ENCODE data around the gene SYTL1. TPM values are rescaled to one million over a fixed set of nuclear protein-coding genes. Genes with fewer than 3 reads are reported as not detected.

Gene SYTL1
- polyA plus RNA-seq, 3 donors, result 0.67 to 104 (median 12.5) TPM

DNA sequence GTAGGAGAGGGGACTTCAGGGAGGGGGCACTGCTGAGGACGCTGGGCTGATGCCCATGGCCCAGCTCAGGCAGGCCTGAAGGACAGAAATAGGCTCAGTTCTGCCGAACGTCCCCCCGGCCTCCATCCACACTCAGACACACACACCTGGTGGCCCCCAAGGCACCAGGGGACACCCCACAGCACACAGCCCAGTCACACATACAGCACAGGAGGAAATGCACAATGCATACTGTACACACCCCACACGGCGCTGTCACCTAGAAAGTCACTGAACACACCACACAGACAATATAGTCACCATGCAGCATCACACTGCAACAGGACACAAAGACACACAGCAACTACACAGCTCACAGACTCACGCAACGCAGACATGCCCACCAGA, 562 bp downstream of the SYTL1 start:
- H3K27ac ChIP-seq (ENCODE audit: low read depth, low read length), result no peak overlapping the region
- 33 to 62% (median 59%) methylated on average over 8 of the region's 8 CpGs for WGBS, 3 donors

DNA sequence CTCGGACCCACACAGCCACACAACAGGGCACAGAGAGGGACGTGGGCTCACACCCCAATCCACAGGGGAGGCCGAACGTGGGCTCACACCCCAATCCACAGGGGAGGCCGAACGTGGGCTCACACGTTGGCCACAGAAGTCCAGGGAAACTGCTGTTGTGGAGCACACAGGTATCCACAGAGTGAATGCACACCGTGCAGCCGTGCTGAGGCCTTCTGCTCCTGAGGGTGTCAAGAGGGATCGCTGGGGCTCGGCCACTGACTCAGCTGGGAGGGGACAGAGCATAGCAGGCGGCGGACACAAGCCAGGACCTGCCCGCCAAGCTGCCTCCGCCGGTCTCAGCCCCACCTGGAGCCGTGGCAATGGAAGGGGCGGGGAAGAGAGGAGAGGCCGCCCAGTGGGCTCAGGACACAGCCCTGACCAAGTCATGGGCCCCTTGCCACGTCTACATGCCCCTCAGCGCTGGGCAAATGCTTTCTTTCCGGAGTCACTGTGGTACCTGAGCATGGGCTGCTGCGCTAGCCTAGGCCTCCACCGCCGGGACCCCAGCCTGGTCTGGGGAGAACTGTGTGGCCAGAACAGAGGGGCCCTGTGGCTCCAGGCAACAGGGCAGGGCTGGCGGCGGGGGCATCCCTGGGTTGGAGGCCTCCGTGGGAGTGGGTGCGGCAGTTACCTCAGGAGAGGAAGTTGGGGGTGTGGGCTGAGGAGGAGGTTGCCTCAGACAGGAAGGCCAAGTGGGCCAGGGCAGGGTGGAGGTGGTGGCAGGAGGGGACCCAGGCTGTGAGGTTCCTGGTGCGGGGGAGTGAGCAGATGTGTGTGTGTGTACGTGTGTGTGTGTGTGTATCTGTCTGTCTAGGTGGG, 1.2 kb downstream of the SYTL1 start:
- 32 to 46% (median 39%) methylated on average over 31 of the region's 31 CpGs for WGBS, 3 donors

DNA sequence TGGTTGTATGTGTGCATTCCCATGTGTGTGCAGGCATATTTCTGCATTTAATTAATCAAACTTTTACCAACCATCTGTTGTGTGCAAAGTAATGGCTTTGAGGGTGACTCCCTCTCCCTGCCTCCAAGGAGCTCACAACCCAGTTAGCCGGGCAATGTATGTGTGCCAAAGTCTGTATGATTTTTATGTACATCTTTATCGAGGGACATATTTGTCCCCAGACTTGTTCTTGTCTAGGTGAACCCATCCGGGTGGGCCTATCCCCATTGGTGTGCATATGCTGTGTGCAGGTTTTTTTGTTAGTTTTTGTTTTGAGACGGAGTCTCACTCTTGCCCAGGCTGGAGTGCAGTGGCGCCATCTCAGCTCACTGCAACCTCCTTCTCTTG, 1.8 kb downstream of the SYTL1 start:
- 41 to 58% (median 52%) methylated on average over 5 of the region's 5 CpGs for WGBS, 3 donors
- H3K27ac ChIP-seq (ENCODE audit: low read depth, low read length), result no peak overlapping the region

More for the DNA sequence above, 1.2 kb downstream of the SYTL1 start:
- no peak overlapping the region for H3K27ac ChIP-seq (ENCODE audit: low read depth, low read length)

DNA sequence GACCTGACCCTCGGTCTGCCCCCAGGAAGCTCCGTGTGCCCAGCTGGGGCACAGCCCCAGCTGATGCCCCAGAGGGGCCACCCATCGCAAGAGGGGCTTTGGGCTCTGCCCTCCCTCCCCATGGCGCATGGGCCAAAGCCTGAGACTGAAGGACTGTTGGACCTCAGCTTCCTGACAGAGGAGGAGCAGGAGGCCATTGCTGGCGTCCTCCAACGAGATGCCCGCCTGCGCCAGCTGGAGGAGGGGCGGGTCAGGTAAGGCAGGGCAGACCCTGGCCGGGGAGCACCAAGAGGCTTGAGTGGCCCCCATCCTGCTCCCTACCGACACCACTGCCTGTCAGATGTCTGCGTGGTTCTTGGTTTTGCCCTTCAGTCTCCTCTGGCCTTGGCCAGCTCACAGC, 3.5 kb downstream of the SYTL1 start:
- WGBS, 3 donors, result 84 to 91% (median 90%) methylated on average over 12 of the region's 12 CpGs
- H3K27ac ChIP-seq (ENCODE audit: low read depth, low read length), result no peak overlapping the region

DNA sequence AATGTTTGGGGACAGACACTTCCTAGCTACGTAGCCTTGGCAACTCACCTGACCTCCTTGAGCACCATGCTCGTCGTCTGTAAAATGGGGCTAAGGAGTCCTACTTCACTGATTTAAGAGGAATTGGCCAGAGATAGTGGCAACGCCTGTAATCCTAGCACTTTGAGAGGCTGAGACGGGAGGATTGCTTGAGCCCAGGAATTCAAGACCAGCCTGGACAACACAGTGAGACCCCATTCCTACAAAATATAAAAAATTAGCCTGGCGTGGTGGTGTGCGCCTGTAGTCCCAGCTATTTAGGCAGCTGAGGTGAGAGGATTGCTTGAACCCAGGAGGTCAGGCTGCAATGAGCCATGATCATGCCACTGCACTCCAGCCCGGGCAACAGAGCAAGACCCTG, 4.5 kb downstream of the SYTL1 start:
- 92 to 94% (median 93%) methylated on average over 8 of the region's 8 CpGs for WGBS, 3 donors
- no peak overlapping the region for H3K27ac ChIP-seq (ENCODE audit: low read depth, low read length)

DNA sequence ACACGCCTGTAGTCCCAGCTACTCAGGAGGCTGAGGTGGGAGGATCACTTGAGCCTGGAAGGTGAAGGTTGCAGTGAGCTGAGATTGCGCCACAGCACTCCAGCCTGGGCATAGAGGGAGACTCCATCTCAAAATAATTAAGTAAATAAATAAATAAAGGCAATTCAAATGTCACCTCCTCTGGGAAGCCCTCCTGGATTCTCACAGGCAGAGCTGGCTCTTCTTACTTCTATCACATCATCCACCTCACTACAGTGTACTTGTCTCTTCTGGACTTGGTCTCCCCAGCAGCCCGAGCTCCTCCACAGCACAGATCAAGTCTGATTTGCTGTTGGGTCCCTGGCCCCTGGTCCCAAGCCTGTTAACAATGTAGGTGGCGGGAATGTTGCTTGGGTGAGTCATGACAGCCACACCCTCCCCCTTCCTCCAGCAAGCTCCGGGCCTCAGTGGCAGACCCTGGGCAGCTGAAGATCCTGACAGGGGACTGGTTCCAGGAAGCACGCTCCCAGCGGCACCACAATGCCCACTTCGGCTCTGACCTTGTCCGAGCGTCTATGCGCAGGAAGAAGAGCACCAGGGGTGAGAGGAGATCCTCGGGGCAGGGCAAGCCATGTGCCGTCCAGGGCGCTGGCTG, 5.3 kb downstream of the SYTL1 start:
- no peak overlapping the region for H3K27ac ChIP-seq (ENCODE audit: low read depth, low read length)
- 76 to 89% (median 84%) methylated on average over 14 of the region's 14 CpGs for WGBS, 3 donors

DNA sequence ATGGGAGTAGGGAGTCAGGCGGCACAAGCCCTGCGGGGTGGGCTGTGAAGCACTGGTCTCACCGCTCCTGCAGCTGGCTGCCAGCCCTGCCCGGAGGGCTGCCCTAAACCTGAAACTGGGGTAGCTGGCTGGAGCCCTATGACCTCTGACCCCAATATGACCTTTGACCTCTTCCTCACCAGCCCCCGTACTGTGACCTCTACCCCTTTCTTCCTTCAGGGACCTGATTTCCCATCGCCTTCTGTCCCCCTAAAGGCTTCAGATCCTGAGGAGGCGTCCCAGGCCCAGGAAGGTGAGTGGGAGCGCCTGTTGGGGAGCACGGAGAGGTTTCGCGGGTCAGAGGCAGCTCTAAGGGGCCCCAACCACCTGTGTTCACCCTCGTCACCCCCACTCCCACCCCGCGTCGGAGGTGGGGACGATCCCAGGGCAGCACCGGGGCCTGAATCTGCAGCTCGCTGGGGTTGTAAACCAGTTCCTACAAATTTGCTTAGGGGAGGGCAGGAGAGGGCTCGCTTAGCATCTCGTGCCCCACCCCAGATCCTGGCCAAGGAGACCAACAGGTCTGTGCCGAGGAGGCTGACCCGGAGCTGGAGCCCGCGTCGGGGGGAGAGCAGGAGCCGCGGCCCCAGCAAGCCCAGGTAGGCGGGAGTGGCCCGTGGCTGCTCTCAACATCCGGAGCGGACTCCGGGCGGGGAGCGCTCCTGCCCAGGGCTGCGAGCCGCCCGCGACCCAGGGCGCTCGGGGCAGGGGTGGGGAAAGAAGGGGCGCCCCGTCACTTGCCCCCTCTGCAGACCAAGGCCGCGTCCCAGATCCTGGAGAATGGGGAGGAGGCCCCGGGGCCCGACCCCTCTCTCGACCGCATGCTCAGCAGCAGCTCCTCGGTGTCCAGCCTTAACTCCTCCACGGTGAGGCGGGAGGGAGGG, 7.3 kb downstream of the SYTL1 start:
- WGBS, 3 donors, result 19 to 31% (median 29%) methylated on average over 40 to 51 of the region's 51 CpGs
- H3K27ac ChIP-seq (ENCODE audit: low read depth, low read length), result no peak overlapping the region

DNA sequence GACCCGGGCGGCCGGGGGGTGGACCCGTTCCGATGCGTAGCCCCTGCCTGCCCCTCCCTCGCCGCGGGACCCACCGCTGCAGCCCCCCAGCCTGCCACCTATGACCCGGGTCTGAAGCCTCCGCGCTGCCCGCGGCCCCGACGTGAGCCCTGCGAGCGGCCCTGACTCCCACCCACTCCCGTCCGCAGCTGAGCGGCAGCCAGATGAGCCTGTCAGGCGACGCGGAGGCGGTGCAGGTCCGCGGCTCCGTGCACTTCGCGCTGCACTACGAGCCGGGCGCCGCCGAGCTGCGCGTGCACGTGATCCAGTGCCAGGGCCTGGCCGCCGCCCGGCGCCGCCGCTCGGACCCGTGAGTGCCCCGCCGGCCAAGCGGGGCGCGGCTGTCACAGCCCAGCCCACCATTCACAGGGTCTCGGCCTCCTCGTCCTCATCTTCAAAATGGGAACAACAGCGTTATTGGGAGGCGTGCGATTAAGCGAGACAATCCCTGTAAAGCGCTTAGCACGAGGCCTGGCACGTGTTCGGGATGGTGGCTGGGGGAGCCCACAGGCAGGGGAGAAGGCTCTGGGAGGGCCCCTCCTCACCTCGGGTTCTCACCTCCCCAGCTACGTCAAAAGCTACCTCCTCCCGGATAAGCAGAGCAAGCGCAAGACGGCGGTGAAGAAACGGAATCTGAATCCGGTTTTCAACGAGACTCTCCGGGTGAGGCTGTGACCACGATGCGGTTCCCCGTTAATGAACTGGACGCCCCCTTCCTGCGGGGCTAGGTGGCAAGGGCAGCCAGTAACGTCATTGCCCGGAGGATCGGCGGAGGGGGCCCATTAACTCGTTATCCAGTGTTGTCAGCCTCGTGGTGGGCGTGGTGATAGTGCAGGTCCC, 8.2 kb downstream of the SYTL1 start:
- WGBS, 3 donors, result 34 to 38% (median 34%) methylated on average over 73 to 84 of the region's 84 CpGs
- H3K27ac ChIP-seq (ENCODE audit: low read depth, low read length), result no peak overlapping the region

DNA sequence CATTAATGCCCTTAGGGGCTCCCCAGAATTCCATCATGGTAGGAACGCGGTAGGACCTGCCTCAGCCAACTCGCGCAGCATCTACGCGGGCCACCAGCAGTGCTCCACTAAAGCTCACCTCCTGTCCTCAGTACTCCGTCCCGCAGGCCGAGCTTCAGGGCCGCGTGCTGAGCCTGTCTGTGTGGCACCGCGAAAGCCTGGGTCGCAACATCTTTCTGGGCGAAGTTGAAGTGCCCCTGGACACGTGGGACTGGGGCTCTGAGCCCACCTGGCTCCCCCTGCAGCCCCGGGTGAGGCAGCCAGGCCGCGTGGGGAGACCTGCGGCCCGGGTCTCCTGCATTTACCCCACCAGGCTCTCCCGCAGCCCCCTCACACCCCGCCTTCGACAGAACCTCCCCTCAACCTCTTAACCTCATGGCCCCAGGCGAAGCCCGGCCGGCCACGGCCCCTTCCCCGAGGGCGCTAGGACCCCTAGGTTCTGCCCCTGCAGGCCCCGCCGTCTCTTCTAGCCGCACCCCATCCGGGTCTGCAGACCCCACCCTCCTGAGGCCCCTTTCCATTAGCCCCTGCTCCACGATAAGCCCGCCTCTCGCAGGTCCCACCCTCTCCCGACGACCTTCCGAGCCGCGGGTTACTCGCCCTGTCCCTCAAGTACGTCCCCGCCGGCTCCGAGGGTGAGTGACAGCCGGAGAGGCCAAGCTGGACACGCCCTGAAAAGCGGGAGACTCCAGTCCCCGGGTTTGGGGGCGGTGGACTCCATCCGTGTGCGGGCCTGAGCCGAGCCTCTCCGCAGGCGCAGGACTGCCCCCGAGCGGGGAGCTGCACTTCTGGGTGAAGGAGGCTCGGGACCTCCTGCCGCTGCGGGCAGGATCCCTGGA, 9.1 kb downstream of the SYTL1 start:
- 49 to 69% (median 52%) methylated on average over 62 of the region's 62 CpGs for WGBS, 3 donors
- H3K27ac ChIP-seq (ENCODE audit: low read depth, low read length), result no peak overlapping the region

DNA sequence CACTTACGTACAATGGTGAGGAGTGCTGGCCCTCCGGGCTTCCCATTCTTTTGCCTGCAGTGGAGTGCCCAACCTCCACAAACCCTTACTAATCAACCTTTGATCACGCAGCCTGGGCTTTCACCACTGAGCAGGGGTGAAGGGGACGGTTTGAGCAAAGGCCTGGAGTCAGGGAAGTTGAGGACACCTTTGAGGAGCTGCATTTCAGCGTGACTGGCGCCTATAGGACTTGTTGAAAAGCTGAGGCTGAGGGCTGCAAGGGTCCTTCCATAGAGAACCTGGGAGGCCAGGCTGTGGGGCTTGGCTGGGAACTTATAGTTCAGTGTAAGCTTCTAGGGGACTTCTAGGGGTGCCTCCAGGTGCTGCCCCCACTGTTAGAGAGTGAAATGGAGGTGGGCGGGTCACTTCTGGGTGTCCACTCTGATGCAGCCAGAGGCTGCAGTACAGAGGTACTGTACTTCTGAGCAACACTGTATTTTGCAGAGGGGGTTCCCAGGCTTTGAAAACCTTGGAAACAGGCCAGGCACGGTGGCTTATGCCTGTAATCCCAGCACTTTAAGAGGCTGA, 9.8 kb downstream of the SYTL1 start:
- WGBS, 3 donors, result 60 to 73% (median 72%) methylated on average over 8 of the region's 8 CpGs
- no peak overlapping the region for H3K27ac ChIP-seq (ENCODE audit: low read depth, low read length)

DNA sequence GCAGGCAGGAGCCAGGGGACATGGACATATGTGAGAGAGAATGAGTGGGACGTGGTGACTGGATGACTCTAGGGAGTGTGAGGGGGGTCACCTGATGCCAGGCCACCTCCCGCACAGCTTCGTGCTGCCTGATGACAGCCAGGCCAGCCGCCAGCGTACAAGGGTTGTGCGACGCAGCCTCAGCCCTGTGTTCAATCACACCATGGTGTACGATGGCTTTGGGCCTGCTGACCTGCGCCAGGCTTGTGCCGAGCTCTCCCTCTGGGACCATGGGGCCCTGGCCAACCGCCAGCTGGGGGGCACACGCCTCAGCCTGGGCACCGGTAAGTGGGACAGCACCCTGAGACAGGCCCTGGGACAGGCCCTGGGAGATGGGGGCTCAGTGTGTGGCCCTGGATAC, 11.3 kb downstream of the SYTL1 start:
- WGBS, 3 donors, result 87 to 92% (median 89%) methylated on average over 13 of the region's 13 CpGs
- no peak overlapping the region for H3K27ac ChIP-seq (ENCODE audit: low read depth, low read length)

DNA sequence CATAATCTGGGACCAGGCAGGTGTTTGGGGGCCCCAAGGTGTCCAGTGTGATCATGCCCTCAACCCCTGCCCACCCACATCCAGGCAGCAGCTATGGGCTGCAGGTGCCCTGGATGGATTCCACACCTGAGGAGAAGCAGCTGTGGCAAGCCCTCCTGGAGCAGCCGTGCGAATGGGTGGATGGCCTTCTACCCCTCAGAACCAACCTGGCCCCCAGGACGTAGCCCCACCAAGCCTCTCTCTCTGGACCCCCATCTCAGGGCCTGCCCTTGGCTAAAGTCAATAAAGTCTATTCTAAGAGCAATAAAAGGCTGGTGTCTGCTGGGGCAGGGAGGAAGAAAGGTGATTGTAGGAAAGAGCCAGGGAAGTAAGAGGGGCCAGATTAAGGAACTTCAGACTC, 11.8 kb downstream of the SYTL1 start:
- no peak overlapping the region for H3K27ac ChIP-seq (ENCODE audit: low read depth, low read length)
- WGBS, 3 donors, result 83 to 92% (median 85%) methylated on average over 3 of the region's 3 CpGs

DNA sequence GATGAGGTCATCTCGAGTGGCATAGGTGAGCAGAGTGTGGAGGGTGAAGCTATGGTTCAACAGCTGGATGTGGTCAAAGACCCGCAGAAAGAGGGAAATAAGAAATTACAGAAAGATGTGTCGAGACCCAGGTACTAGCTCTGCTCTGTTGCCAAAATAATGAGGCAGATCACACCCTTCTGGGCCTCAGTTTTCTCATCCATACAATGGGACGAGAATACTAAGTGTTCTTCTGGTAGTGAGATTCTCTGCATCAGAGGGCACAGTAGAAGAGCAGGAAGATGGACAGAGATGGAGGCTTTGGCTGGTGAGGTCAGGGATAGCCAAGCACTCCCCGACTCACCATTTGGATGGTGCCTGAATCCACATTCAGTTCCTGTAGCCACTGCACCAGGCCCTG, 13.9 kb downstream of the SYTL1 start:
- H3K27ac ChIP-seq (ENCODE audit: low read depth, low read length), result no peak overlapping the region

DNA sequence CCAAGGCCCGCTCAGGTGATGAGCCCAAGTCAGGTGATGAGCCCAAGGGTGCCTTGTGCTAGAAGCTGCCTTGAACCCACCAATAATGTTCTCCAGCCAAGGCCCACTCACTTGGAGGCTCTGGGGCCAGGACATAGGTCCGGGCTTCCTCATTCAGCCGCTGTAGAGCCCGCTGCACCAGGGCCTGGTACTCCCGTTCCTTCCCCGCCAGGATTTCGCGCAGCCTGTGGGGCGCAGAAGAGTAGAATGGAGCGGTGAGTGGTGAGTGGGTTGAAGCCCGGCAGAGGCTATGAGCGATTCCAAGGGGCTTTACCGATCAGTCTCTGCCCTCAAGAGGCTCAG, 14.4 kb downstream of the SYTL1 start:
- H3K27ac ChIP-seq (ENCODE audit: low read depth, low read length), result no peak overlapping the region
- 88 to 98% (median 91%) methylated on average over 13 of the region's 13 CpGs for WGBS, 3 donors

More for the DNA sequence above, 13.9 kb downstream of the SYTL1 start:
- 88 to 94% (median 90%) methylated on average over 5 of the region's 5 CpGs for WGBS, 3 donors

DNA sequence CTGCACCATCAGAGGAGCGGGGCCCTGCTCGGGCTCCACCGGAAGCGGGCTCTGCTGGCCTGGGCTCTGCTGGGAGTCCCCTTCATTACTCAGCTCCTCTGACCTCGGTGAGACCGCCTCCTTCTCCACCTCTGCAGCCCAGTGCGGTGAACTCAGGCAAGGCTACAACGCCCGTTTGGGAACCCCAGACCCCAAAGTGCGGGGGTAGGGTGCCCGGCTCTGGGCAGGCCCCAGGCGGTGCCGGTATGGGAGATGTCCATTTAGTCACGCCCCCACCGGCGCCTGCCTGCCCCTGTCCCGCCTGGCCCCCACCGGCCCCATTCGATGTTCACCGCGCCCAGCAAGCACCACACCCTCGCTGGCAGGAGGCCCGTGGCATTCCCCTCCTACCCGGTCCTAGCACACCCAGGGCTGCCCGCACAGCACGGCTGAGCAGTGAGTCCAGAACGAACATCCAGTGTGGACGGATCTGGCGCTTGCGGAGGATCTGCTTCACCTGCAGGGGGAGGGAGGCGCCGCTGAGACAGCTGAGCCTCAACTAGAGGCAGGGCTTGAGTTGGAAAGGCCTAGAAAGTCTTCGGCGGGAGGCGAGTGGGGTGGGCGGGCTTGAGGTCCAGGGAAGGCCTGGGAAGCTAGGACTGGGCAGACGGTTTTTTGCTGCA, 14.9 kb downstream of the SYTL1 start:
- 73 to 79% (median 74%) methylated on average over 32 to 37 of the region's 37 CpGs for WGBS, 3 donors
- H3K27ac ChIP-seq (ENCODE audit: low read depth, low read length), result no peak overlapping the region

DNA sequence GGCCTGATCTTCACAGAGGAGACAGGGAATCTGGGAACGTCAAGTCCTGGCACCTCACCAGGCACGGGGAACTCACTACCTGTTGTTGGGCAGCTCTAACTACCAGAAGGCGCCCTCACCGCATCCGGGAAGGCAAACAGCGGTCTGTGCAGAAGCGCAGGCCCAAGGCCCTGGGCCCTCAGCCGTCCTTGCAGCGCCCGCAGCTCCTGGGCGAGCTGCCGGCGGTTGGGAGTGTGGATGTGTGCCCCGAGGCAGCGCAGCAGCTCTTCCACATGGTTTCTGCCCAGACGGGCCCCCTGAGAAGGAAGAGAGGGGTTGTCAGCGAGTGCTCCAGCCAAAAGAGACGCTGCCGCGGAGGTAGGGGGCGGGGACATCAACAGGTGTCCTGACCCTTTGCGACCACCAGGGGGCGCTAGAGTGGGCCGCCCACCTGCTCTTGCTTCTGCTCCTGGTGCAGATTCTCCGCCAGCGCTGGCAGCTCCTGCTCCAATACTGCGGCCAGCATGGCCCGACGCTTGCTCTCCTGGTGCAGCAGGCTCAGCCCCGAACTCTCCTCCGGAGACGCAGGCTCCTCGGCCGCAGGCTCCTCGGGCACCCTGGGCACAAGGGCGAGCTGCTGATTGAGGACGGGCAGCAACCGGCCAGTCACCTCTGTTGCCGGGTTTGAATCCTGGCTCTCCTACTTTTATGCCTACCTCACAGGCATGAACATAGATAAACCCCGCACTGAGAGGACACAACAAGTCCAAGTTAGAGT, 15.6 kb downstream of the SYTL1 start:
- 14 to 40% (median 34%) methylated on average over 40 of the region's 40 CpGs for WGBS, 3 donors
- no peak overlapping the region for H3K27ac ChIP-seq (ENCODE audit: low read depth, low read length)

Measured in adipose tissue (tissue), 3 donors.